Measurements from ENCODE around the gene GAR1. TPM values are rescaled to one million over a fixed set of nuclear protein-coding genes. Genes with fewer than 3 reads are reported as not detected.
"Not testable (repeated sequence)": the region's sequence is repeated elsewhere in the genome, so short reads cannot be mapped to it uniquely, and the experiment has no call there.

Gene GAR1
- polyA plus RNA-seq, 3 donors: 37.9 to 40.3 (median 39.3) TPM

DNA sequence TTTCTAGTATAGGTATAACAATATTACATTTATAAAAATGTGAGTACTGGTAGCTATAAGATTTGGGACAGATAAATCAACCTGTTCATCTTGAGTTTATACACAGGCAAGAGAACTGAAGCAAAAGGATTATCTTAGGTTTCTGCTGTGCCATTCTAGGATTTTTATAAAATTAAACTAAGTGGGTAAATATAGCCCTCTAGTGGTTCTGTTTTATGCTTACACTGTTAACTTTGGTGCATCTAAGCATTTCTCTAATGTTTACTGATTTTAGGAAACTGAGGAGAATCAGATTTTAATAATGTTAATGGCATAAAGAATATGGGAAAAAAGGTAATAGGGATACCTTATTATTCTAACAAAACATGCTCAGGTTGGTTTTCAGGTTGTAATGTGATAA is 11.2 kb downstream of the GAR1 start:
- no peak for DNase-seq

DNA sequence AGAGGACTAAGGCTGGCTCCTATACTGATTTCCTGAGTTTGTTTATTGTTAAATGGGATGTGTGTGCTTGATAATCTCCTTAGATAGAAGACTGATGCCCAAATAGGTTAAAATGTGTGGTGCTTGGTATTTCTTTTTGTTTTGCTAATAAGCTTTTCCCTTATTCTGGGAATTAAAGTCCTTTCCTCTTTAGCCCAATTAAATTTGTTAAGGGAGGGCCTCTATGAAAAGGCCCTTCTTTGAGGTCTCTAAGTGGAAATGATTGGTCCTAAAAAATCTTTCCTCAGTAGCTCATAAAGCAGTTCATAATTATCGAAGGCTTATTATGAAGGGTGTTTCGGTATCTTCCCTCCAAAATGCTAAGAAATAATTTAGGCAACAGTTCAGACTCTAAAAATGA is 12.1 kb downstream of the GAR1 start, which contains the start of gene RRH:
RRH (plus strand) TSS at position 301 of the 400 bp plus-strand sequence; CDS start at position 357, 56 bp downstream.
- DNase-seq: no peak

DNA sequence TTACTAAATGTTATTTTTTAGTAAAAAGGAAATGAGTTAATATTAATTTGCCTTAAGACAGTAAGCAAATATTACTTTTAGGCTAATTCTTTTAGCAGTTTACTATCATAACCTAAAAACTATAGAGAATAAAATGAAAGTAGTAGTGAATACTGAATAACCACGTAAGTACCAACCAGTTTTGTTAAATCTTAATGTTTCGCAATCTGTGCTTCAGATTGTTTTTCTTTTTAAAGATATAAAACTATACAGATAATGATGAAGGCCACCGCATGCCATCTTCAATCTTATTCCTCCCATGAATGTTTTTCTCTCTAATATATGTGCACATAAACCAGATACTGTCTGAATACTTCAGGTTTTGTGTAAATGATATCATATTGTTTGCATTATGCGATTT is 18.2 kb downstream of the GAR1 start:
- DNase-seq: no peak

DNA sequence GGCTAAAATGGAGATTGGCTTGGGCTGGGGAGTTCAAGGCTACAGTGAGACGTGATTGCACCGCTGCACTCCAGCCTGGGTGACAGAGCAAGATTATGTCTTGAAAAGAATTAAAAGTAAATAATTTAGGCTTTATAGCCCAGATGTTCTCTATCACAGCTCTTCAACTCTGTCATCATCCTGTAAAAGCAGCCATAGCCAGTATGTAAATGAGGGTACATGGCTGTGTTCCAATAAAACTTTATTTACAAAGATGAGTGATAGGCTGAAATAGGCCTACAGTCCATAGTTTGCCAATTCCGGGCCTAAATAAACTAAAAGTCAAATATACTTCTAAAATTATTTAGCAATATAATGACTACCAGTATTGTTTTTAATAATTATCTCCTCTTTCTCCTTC is 21.4 kb downstream of the GAR1 start:
- DNase-seq: no peak

DNA sequence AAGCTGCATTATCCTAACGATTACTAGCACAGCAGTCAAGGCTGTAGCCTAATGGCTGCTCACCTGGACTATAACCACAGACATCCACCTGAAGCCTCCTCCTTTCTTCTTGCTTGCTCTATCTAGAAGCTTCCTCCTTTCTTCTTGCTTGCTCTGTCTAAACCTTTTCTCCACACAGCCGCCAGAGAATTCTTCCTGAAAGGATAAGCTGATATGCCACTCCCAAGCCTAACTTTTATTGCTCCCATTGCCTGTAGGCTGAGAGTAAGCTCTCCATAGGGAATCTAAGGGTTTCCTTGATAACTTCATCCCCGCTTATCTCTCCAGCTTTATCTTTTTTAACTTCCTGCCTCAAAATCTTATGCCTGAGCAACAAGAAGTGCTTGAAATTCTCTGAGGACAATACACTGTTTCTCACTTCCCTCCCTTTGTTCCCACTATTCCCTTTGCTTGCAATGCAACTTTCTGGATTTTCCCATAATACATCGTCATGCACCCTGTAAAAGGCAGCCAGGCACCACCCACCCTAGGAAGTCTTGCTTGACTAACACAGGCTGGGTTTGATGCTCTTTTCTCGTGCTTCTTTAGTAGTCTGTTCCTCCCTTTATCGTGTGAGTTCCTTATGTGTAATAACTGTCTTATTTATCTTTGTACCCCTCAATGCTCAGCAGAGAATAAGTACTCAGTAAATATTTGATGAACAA is 31.0 kb downstream of the GAR1 start:
- DNase-seq: no peak

DNA sequence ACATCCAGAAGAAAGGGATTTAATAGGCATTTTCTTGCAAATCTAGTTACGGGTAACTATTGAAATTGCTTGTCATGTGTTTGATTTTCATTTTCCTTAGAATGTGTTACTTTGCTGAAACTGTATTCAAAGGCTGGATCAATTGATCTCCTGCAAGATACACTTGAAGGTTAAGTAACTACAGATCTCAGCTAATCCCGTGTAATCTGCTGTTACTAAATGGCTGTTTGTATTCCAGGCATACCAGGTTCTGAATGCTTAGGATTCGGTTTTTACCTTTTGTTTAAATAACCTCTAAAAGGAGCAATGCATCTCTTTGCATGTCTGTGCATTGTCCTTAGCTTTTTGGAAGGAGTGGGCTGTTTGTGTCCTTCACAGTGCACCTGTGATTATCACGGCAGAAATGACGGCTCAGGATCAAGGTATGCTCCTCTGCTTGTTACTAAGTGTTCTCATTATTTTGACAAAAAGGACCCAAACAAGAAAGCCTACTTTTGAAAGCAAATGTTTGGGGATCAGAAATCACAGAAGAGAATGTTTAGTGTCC is 32.4 kb downstream of the GAR1 start, which contains the start of gene LRIT3:
LRIT3 (plus strand) TSS at position 212 of the 547 bp plus-strand sequence; CDS start at position 307, 95 bp downstream.
- DNase-seq: no peak

DNA sequence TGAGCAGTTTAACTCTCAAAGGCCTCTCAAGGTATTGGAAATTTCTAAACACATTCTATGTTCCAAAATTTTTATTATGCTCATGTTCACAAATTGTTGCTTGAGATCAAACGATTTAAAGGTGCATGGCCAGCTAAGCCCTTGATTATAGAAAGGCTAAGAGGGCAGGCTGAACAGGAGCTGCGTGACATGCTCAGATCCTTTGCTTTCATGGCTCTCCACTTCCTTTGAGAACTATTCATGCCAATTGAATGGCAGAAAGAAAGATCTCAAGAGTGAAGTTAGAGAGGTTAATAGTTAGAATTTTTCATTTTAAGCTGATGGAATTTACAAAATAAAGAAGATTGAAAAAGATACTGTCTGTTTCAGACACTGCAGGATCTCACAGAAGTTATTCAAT is 32.9 kb downstream of the GAR1 start:
- DNase-seq: no peak

DNA sequence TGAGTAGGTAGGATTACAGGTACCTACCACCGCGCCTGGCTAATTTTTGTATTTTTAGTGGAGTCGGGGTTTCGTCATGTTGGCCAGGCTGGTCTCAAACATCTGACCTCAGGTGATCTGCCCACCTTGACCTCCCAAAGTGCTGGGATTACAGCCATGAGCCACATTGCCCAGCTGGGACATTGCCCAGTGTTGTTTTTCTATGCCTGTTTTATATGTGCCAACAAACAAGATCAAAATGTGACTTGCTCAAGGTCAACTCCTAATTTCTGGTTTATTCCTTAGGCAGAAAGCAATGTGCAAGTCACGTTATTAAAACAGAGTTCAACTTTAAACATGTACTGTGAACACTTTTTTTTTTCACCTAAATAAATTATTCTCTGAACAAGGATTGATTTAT is 35.0 kb downstream of the GAR1 start:
- no peak for DNase-seq

DNA sequence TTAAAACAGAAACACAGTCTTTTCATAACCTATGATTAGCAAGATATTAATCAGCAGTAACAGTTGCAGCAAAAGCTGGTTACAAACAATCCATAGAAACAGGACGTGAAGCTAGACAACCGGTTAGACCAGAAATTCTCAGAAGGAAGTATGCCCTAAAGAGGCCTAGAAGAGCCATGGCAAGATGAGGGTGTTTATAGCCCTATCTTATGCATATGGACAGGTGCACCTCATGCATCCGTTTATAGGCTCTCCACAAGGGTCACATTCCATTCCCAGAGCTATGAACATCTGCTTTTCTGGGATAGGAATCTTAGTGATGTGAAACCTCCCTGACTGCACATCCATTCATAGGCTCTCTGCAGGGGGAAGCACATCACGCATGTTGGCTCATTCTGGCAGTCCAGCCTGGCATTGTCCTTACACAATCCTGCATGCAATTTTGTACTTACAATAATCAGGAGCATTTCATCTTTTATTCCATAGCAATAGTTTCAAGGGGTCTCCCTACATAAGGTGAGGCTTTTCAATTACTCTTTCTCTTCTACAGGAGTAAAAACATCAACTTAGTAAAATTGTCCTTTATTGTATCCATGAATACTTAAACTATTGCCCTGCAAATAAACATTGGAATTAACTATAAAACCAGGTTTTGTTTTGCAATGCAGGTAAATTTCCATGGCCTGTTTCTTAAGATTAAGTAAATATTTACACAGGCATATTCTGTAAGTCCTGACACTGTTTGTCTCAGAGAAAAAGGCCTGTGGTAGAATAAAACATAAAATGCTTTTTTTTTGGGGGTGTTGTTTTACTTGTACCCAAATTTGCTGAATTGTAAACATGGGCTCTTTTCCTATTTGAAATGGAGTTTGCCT is 44.1 kb downstream of the GAR1 start:
- DNase-seq: not testable (repeated sequence)

DNA sequence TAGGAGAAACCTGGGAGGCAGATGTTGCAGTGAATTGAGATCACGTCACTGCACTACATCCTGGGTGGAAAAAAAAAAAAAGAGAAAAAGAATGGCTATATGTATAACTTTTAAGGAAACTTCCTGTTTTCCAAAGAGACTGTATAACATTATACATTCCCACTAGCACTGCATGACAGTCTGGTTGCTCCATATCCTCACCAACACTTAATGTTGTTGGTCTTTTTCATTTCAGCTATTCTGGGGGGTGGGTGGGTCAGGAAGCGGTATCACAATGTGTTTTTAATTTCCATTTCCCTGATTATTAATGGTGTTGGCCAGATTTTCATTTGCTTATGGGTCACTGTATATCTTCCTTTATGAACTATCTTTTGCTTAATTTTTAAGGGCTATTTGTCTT is 45.7 kb downstream of the GAR1 start:
- DNase-seq: no peak

DNA sequence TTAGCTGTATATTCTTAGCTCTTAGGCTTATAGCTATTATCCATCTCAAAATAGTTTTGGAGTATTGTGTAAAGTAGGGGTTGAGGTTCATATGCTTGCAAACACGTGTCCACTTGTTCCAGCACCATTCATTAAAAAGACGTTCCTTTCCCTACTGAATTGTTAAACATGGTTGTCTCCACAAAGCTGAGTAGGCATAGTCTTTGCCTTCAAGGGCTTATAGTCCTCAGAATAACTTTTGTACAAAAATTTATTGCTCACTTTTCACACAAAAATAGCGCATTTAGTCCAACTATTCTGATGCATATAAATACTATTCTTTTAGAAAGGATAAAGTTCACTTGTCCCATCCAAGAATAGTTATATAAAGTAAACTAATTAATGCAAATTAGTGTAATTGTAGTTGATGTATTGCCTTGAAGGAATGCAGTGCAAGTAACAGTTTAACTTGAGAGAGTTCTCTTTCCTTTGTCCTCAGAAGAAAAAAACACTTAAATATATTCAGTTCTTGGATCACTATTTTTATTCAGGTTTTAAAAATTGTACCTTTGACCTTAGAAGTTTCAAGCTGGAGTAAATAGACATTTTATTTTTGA is 46.5 kb downstream of the GAR1 start:
- DNase-seq: peak; percentile 12

DNA sequence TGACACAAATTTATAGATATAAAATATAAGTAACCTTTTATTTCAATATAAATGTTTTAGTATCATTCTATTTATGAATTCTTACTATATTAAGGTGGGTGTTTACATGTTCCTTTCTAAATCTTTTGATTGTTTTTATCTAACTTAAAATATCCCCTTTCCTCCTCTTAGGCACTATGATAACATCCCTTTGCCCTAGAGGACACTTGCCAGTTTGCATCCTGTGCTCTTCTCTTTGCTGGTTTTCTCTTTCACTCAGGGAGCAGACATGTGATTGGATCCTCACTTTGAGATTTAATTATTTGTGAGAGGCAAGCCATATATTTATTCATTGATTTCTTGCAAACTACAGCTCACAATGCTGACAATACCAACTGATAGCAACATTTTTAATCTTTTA is 48.6 kb downstream of the GAR1 start:
- no peak for DNase-seq

DNA sequence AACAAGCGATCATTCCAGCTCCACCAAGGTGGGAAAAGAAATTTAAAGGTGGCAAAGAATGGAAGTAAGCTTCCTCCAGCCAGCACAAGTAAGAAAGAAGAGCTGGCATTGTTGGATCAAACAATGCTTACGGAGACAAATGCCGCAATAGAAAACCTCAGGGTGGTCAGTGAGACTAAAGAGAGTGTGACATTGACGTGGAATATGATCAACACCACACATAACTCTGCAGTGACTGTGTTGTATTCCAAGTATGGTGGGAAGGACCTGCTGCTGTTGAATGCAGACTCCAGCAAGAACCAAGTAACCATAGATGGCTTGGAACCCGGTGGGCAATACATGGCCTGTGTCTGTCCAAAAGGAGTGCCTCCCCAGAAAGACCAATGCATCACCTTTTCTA is 54.5 kb downstream of the GAR1 start:
- no peak for DNase-seq

DNA sequence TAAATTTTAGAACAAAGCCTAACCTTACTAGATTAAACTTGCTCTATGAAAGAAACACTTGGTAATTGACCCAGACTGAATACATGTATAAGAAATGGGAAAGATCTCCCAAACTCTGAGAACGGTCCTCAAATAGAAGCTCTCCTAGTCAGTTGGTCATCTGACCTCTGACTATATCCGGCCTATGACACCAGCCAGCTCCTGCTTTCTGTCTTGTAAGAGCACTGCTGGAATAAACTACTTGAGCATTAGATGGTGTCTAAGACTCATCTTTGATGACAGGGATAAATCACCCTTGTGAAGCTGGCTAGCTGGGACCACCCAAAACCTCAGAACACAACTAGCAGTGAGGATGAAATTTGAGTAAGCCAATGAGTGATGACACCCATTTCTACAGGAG is 56.5 kb downstream of the GAR1 start:
- no peak for DNase-seq

DNA sequence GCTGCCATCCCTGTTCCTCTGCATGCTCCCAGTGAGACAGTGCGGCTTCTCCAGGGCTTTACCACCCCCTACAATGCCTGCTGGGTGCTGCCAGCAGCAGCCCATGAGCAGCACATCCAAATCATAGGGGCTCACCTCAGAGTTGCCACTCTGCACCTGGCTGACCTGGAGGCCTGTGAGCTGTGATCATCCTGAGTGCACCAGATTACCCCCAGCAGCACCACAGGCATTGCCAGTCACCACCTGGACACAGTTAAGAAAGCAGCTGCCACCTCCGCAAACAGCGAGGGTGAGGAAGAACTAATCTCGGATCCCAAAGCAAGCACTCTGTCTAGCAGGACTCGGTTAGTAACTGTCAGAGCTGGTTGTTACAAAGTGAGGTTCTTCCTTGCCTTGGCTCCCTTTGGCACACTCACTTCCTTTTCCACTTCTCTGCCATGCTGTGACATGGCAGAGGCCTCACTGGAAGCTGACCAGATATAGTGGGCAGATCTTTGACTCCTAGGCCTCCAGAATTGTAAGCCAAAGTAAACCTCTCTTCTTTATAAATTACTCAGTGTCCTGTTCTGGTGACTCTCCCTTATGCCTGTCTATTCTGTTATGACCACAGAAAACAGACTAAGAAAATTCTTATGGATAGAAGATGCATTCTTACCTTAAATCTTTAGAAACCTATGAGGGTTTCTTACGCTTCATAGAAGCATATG is 57.5 kb downstream of the GAR1 start:
- no peak for DNase-seq

DNA sequence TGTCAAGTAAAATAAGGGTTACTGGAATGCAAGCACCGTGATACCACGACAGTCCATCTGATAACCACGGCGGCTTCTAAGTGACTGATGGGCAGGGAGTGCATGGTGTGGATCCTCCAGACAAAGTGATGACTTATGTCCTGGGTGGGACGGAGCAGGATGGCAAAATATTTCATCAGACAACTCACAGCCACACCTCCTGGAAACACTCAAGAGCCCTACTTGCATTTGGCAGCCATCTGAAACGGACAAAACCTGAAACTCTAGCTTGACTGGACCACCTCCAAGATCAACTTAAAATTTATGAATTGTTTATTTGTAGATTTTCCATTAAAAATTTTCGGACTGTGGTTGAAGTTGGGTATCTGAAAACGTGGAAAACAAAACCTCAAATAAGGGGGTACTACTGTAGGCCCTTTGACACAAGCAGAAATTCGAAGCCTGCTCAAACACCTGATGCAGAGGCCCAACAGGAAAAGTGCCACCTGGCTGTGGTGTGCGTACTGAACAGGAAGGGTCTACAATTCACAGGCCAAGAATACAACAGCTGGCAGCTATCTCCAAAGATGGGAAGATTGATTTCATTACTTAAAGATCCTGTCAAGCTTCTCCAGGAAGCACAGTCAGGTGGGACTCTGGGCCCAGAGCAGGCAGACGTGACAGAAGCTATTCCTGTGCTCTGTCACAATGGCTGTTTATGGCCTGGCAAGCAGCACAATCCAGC is 58.4 kb downstream of the GAR1 start:
- no peak for DNase-seq

Other genes starting within 250 kb of the GAR1 start
- gene CASP6, start 112.3 kb upstream of the GAR1 start, polyA plus RNA-seq (ENCODE audit: insufficient read length in 3 of 3): 10 to 100 TPM; 34.3 to 41.3 (median 40.4) TPM
- 10 to 100 TPM; 23.8 to 44.6 (median 34.1) TPM for gene PLA2G12A, start 85.7 kb upstream of the GAR1 start, polyA plus RNA-seq (ENCODE audit: insufficient read length in 3 of 3)
- gene CFI, start 13.8 kb upstream of the GAR1 start, polyA plus RNA-seq (ENCODE audit: insufficient read length in 3 of 3): 10 to 100 TPM; 75.2 to 79.1 (median 78.8) TPM
- gene RRH, start 12.2 kb downstream of the GAR1 start, polyA plus RNA-seq (ENCODE audit: insufficient read length in 3 of 3): 1 to 10 TPM in 1 of 3 donors, under 1 TPM in 2; 0.51 to 1.3 (median 0.94) TPM
- gene LRIT3, start 32.3 kb downstream of the GAR1 start, polyA plus RNA-seq (ENCODE audit: insufficient read length in 3 of 3): 1 to 10 TPM in 1 of 3 donors, under 1 TPM in 2; 0.34 to 1.3 (median 0.99) TPM
- gene EGF, start 97.1 kb downstream of the GAR1 start, polyA plus RNA-seq (ENCODE audit: insufficient read length in 3 of 3): 1 to 10 TPM; 2.3 to 6.7 (median 4.6) TPM

All from renal pelvis (tissue), 4 donors.